Left ventricle myocardium inferior (tissue), 1 donor: ENCODE results near the gene IFT43. TPM values are rescaled to one million over a fixed set of nuclear protein-coding genes. Genes with fewer than 3 reads are reported as not detected.
A peak's percentile ranks its signal among the peaks of the same experiment; 100 is the strongest.

Experiments
- DNase-seq: peaks from one replicate; pipeline ENCODE4 v3.0.0-alpha.2; 2020
- H3K27ac ChIP-seq: fragments of 200-600 bp; replicated peaks from 2 replicates; pipeline ENCODE4 v1.8.0; 2021
- H3K27me3 ChIP-seq: fragments of 200-600 bp; 2 replicates; pipeline ENCODE4 v1.8.0; 2021; ENCODE audit warnings: low read depth
- H3K36me3 ChIP-seq: fragments of 200-600 bp; 2 replicates; pipeline ENCODE4 v1.8.0; 2021
- H3K4me1 ChIP-seq: fragments of 200-600 bp; 2 replicates; pipeline ENCODE4 v1.8.0; 2021
- H3K4me3 ChIP-seq: fragments of 200-600 bp; 2 replicates; pipeline ENCODE4 v1.8.0; 2021; ENCODE audit warnings: mild to moderate bottlenecking, moderate library complexity
- H3K9me3 ChIP-seq: fragments of 200-600 bp; replicated peaks from 2 replicates; pipeline ENCODE4 v1.8.0; 2021
- intact Hi-C: fragments of 100-400 bp; cut with micrococcal nuclease; formaldehyde crosslinking; loops from one replicate; pipeline ENCODE4 v1.11.0; 2022
- total RNA-seq: library from RNA; stranded (reverse); fragmentation: NEBNext Ultra II Directional; extraction: Animal tissue kit (Norgen Biotek cat#: 25700); gene quantifications from one replicate; pipeline ENCODE4 v1.2.1, GENCODE V29; 2021
- TF ChIP-seq, protein P1 (sequence below): fragments of 200-600 bp; IDR thresholded peaks from 2 replicates; pipeline ENCODE4 v1.8.0; 2021; ENCODE audit warnings: antibody characterized with exemption, mild to moderate bottlenecking, borderline replicate concordance
- donor health status: DM: no; HTN: yes; CAD: no; lungs with severe emphysema.

Gene IFT43
- total RNA-seq, 1 donor from 2014 or later: 29.8 TPM

DNA sequence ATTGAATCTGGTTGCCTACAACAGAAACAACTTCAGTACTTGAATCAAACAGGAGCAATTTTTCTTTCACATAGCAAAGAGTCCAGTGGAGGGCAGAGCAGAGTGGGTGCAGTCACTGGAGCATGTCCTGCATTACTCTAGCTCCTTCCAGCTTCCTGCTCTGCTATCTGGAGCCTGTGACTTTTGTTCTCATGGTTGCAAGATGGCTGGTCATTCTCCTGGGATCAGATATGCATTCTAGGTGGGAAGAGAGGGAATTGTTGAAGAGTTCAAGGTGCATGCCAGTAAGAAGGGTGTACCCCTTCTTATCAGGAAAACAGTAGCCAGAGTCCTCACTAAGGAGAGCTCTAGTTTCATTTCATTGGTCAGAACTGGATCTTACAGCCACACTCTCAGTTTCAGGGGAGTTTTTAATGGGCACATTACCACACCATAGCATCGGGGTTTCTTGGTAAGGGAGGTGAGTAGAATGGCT lies 8.0 kb downstream of the IFT43 start:
- Histone ChIP-seq H3K4me1 (peaks cover 64% of the 10 kb centered on the region), H3K36me3 (peaks cover 36% of the 10 kb centered on the region), H3K9me3 (no peaks in the 10 kb centered on the region), H3K4me3 (no peak overlapping the region), H3K27ac (peak overlapping the region; percentile 72), H3K27me3 (no peaks in the 10 kb centered on the region)
- intact Hi-C loops: loop anchor here (10.0 kb wide), 1 partner anchor 199 kb away; no protein-coding TSS in a partner anchor
- no peak for DNase-seq
- TF ChIP-seq, protein P1, sequence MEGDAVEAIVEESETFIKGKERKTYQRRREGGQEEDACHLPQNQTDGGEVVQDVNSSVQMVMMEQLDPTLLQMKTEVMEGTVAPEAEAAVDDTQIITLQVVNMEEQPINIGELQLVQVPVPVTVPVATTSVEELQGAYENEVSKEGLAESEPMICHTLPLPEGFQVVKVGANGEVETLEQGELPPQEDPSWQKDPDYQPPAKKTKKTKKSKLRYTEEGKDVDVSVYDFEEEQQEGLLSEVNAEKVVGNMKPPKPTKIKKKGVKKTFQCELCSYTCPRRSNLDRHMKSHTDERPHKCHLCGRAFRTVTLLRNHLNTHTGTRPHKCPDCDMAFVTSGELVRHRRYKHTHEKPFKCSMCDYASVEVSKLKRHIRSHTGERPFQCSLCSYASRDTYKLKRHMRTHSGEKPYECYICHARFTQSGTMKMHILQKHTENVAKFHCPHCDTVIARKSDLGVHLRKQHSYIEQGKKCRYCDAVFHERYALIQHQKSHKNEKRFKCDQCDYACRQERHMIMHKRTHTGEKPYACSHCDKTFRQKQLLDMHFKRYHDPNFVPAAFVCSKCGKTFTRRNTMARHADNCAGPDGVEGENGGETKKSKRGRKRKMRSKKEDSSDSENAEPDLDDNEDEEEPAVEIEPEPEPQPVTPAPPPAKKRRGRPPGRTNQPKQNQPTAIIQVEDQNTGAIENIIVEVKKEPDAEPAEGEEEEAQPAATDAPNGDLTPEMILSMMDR: peak; percentile 11

DNA sequence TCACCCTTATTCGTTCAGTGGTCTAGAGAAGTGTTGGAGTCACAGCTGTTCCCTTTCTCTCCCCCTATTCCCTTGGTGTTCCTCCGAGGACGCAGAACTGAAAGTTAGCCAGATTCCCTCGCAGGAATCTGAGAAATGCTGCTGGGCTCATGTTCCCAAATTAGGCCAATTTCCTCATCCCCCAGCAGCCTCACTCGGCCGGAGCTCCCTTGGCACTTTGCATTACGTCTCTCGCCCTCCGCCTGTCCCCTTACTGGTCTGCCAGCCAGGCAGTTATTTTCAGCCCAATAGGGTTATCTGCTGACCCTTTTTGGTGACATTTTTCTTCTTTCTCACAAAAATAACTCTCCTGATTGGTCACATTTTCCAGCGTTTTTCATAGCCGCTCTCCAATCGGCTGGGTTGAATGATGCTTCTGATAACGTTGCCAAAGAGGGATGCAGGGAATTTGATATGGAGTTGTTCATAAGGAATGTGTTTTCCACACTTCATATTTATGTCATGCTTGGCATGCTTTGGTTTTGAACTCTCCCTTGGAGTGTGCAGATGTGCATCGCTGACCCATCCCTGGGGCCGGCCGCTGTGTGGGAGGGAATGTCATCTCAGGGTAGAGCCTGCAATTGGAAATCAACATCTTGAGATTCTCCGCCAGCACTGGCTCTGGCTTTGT lies 9.9 kb downstream of the IFT43 start:
- Histone ChIP-seq H3K36me3 (peaks cover 45% of the 10 kb centered on the region), H3K9me3 (no peaks in the 10 kb centered on the region), H3K4me3 (peak overlapping the region; percentile 43), H3K27ac (peak overlapping the region; percentile 72), H3K4me1 (peaks cover 53% of the 10 kb centered on the region), H3K27me3 (no peaks in the 10 kb centered on the region)
- DNase-seq: peak; percentile 62
- intact Hi-C loops: loop anchor here (10.0 kb wide), 1 partner anchor 201 kb away; no protein-coding TSS in a partner anchor
- TF ChIP-seq, protein P1: no peak

DNA sequence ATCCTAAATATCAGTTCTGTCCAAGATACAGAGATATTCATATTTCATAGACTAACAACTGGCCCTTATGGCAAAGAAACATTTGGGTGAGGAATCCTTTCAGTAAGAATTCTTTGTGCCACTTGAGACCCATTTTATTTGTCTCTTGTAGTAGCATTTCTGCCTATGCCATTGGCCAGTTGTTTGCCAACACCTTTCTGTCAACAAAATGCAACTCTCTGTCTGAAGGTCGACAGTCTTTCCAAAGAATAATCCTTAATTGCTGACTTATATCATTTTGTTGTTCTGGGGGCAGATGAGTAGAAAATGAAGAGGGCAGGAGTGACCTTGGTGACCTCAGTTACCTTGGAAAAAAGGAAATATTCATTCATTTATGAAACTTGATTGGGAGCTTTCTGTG lies 10.9 kb downstream of the IFT43 start:
- Histone ChIP-seq H3K4me3 (no peak overlapping the region), H3K27ac (peak overlapping the region; percentile 72), H3K4me1 (peaks cover 51% of the 10 kb centered on the region), H3K27me3 (no peaks in the 10 kb centered on the region), H3K9me3 (no peaks in the 10 kb centered on the region), H3K36me3 (peaks cover 55% of the 10 kb centered on the region)
- DNase-seq: no peak
- intact Hi-C loops: loop anchor here (10.0 kb wide), 1 partner anchor 202 kb away; no protein-coding TSS in a partner anchor
- TF ChIP-seq, protein P1: no peak

DNA sequence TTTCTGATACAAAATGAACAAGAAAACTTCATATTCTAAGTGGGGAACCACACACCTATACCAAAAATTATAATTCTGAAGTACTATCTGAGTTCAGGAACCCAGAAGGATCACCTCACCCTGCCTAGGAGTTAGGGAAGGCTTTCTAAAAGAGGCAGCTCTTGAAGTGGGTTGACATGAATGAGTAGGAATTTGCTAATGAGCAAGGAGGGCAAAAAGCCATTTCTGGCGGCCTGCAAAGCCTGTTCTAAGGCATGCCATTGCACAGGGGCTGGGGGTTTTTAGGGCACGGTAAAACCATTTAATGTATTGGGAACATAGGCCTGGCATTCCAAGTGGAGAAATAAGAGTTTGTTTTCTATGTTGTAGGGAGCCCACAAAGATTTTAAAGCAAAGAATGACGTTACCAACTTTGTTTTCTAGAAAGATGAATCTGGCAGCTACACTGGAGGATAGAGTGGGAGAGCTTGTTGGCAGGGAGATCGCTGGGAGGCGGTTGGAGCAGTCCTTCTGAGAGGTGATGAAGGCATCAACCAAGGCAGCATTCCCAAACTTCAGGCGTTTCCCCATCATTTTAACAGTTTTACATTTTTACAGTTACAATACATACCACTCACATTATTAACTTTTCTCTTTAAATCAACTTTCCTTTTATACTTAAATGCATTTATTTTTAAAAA lies 14.1 kb downstream of the IFT43 start:
- no peaks in the 10 kb centered on the region for H3K27me3 ChIP-seq
- TF ChIP-seq, protein P1: no peak
- H3K4me3 ChIP-seq: no peak overlapping the region
- no peak for DNase-seq
- peaks cover 10% of the 10 kb centered on the region for H3K9me3 ChIP-seq
- peaks cover 69% of the 10 kb centered on the region for H3K36me3 ChIP-seq
- peaks cover 23% of the 10 kb centered on the region for H3K4me1 ChIP-seq
- H3K27ac ChIP-seq: no peak overlapping the region
- intact Hi-C loops: loop anchor here (10.0 kb wide), 1 partner anchor 205 kb away; no protein-coding TSS in a partner anchor

DNA sequence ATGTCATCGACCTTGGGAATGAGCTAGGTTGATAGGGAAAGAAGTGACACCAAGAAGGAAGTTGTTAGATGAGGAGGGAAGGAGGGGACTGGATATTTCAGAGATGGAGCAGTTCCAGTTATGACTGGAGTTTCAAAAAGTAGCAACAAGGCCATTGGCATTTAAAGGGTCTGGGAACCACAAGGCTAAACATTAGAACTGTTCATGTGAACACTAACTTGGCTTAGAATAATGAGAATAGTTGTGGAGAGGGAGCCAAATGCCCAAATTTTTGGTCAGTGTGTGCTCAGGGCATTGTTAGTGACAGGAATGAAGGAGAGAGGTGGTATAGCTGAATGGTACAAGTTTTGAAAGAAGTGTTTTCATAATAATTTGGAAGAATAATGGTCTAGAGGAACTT lies 16.8 kb downstream of the IFT43 start:
- H3K36me3 ChIP-seq: peaks cover 84% of the 10 kb centered on the region
- intact Hi-C loops: no loop called here
- TF ChIP-seq, protein P1: no peak

More for the DNA sequence above, 16.8 kb downstream of the IFT43 start:
- Histone ChIP-seq H3K4me1 (no peaks in the 10 kb centered on the region), H3K4me3 (no peak overlapping the region), H3K27me3 (no peaks in the 10 kb centered on the region), H3K9me3 (peaks cover 19% of the 10 kb centered on the region), H3K27ac (no peak overlapping the region)
- no peak for DNase-seq
